HepG2 (cell line): ENCODE data around the gene DHRS1. TPM values are rescaled to one million over a fixed set of nuclear protein-coding genes. Genes with fewer than 3 reads are reported as not detected.

ENCODE experiments used
- ATF7 ChIP-seq, 2 experiments: fragments of 450-650 bp in 1 of 2; sonication (generic) in 1 of 2; formaldehyde crosslinking in 1 of 2; IDR thresholded peaks; 2 replicates each; pipeline versions ENCODE4 v1.4.0 to v1.6.1; 2016 to 2020; ENCODE audit warnings: antibody characterized with exemption in 1 of 2, mild to moderate bottlenecking in 1 of 2, missing genetic modification reagents in 1 of 2
- BCL6 ChIP-seq: IDR thresholded peaks from 2 replicates; pipeline ENCODE4 v1.6.1; 2016; ENCODE audit warnings: missing genetic modification reagents, missing compliant biosample characterization
- KAT8 ChIP-seq: IDR thresholded peaks from 2 replicates; pipeline ENCODE4 v1.6.1; 2016; ENCODE audit warnings: missing genetic modification reagents, missing compliant biosample characterization
- NFATC3 ChIP-seq: sonication (generic); formaldehyde crosslinking; IDR thresholded peaks from 2 replicates; pipeline ENCODE4 v1.5.1; 2020; ENCODE audit warnings: mild to moderate bottlenecking, missing genetic modification reagents
- NFRKB ChIP-seq: fragments of 450-650 bp; IDR thresholded peaks from 2 replicates; pipeline ENCODE4 v1.6.1; 2017
- NRL ChIP-seq: sonication (generic); formaldehyde crosslinking; IDR thresholded peaks from 2 replicates; pipeline ENCODE4 v1.5.0; 2020; ENCODE audit warnings: missing genetic modification reagents, mild to moderate bottlenecking, moderate library complexity, borderline replicate concordance
- PRMT3 ChIP-seq: sonication (generic); formaldehyde crosslinking; IDR thresholded peaks from 2 replicates; pipeline ENCODE4 v1.8.1; 2022; ENCODE audit warnings: low read depth, mild to moderate bottlenecking, moderate library complexity, missing genetic modification reagents, borderline replicate concordance
- SUZ12 ChIP-seq: fragments of 150-350 bp; IDR thresholded peaks from 2 replicates; pipeline ENCODE4 v1.6.1; 2014; ENCODE audit warnings: low read depth, low read length
- ZBTB10 ChIP-seq: sonication (generic); formaldehyde crosslinking; IDR thresholded peaks from 2 replicates; pipeline ENCODE4 v1.4.0; 2020; ENCODE audit warnings: missing genetic modification reagents, borderline replicate concordance
- ZNF225 ChIP-seq: sonication (generic); formaldehyde crosslinking; IDR thresholded peaks from 2 replicates; pipeline ENCODE4 v1.4.0; 2020; ENCODE audit warnings: mild to moderate bottlenecking, missing genetic modification reagents
- ZNF232 ChIP-seq: sonication (generic); formaldehyde crosslinking; IDR thresholded peaks from 2 replicates; pipeline ENCODE4 v1.4.0; 2020; ENCODE audit warnings: missing genetic modification reagents, borderline replicate concordance
- ZNF383 ChIP-seq: sonication (generic); formaldehyde crosslinking; IDR thresholded peaks from 2 replicates; pipeline ENCODE4 v1.4.0; 2020; ENCODE audit warnings: missing genetic modification reagents, mild to moderate bottlenecking, borderline replicate concordance
- ZNF549 ChIP-seq: sonication (generic); formaldehyde crosslinking; IDR thresholded peaks from 2 replicates; pipeline ENCODE4 v1.5.0; 2020; ENCODE audit warnings: missing genetic modification reagents
- ZNF704 ChIP-seq: sonication (generic); formaldehyde crosslinking; IDR thresholded peaks from 2 replicates; pipeline ENCODE4 v1.8.1; 2023; ENCODE audit warnings: mild to moderate bottlenecking, inconsistent platforms, moderate library complexity, missing genetic modification reagents, borderline replicate concordance
- ZNF83 ChIP-seq: sonication (generic); formaldehyde crosslinking; IDR thresholded peaks from 2 replicates; pipeline ENCODE4 v1.4.0; 2020; ENCODE audit warnings: missing genetic modification reagents, mild to moderate bottlenecking, borderline replicate concordance
- polyA plus RNA-seq, 8 experiments: library from polyadenylated mRNA; depleted of rRNA in 3 of 8; stranded (reverse) in 7 of 8; unstranded in 1 of 8; fragments of >200 nt; fragmentation: Illumina TruSeq in 4 of 8; extraction: Trizol in 4 of 8; gene quantifications; 2 replicates each; pipeline versions ENCODE4 v1.2.1 to v1.2.3, GENCODE V29; 2011 to 2016; ENCODE audit warnings: low read depth in 4 of 8, missing spikeins in 1 of 8, mixed read lengths in 1 of 8; ENCODE audit not compliant: insufficient read depth in 1 of 8
- total RNA-seq, 5 experiments: library from RNA; depleted of rRNA; stranded (reverse); fragments of >200 nt; fragmentation: Illumina TruSeq; extraction: Trizol; gene quantifications; 2 replicates each; pipeline ENCODE4 v1.2.3, GENCODE V29; 2016; ENCODE audit warnings: low read depth in 1 of 5
- TF ChIP-seq, protein P1 (sequence below): sonication (generic); formaldehyde crosslinking; IDR thresholded peaks from 2 replicates; pipeline ENCODE4 v1.5.0; 2020; ENCODE audit warnings: mild to moderate bottlenecking, missing genetic modification reagents
- TF ChIP-seq, protein P2 (sequence below): sonication (generic); formaldehyde crosslinking; IDR thresholded peaks from 2 replicates; pipeline ENCODE4 v1.4.0; 2020; ENCODE audit warnings: missing genetic modification reagents

Gene DHRS1
- total and polyA plus RNA-seq, 2 of the 13 experiments (the other 11 are each of a cell fraction or from before 2014, with no cell fraction given): 49.8 to 60.8 TPM

DNA sequence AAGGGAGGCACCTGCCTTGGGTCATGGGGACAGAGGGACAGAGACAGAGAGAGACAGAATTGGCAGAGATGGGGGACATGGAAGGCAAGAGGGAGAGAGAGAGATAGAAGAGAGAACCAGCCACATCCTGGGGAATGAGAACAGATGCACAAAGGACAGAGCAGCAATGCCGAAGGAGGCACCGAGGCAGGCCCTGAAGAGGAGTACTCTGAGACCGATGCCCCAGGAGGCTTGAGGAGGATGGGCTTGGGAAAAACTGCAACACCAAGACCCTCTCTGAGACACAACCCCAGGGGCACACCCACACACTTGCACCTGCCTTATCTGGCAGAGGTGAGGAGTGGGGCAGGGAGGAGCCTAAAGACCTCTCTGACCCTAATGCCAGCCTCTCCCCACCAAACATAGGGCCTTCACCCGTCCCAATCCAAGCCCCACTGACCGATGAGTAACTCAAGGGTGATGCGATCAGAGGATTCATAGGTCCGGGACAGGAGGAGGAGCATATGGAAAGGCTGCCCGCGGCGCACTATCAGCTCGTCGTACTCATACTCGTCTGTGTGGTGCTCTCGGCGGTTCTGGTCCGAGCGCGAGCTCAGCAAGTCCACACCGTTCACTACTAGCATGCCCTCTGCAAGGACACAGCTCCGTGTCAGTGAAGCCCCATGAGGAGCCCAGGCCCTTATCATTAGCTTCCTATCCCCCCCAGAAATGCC is 38.2 kb downstream of the DHRS1 start (continued):
- no peak for TF ChIP-seq ZBTB10 (CRISPR knock-in tag)
- no peak for TF ChIP-seq ZNF549 (CRISPR knock-in tag)
- TF ChIP-seq ZNF383 (CRISPR knock-in tag): no peak
- no peak for TF ChIP-seq BCL6 (CRISPR knock-in tag)
- no peak for TF ChIP-seq ZNF232 (CRISPR knock-in tag)
- TF ChIP-seq NFATC3 (CRISPR knock-in tag): no peak
- TF ChIP-seq ZNF704 (CRISPR knock-in tag): 0 out of 2 replicates have a peak, but pooled peaks have one; percentile 19
- TF ChIP-seq SUZ12: no peak
- peak; percentile 62; the same call in 1 of the 2 replicates for TF ChIP-seq ZNF83 (CRISPR knock-in tag)
- no peak for TF ChIP-seq ATF7 (IDR thresholded peaks at IDR 0.05)
- peak; percentile 33; the same call in 1 of the 2 replicates for TF ChIP-seq ATF7 (CRISPR knock-in tag; IDR thresholded peaks at IDR 0.05)
- TF ChIP-seq, protein P1, sequence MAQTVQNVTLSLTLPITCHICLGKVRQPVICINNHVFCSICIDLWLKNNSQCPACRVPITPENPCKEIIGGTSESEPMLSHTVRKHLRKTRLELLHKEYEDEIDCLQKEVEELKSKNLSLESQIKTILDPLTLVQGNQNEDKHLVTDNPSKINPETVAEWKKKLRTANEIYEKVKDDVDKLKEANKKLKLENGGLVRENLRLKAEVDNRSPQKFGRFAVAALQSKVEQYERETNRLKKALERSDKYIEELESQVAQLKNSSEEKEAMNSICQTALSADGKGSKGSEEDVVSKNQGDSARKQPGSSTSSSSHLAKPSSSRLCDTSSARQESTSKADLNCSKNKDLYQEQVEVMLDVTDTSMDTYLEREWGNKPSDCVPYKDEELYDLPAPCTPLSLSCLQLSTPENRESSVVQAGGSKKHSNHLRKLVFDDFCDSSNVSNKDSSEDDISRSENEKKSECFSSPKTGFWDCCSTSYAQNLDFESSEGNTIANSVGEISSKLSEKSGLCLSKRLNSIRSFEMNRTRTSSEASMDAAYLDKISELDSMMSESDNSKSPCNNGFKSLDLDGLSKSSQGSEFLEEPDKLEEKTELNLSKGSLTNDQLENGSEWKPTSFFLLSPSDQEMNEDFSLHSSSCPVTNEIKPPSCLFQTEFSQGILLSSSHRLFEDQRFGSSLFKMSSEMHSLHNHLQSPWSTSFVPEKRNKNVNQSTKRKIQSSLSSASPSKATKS (CRISPR knock-in tag): no peak
- 0 out of 2 replicates have a peak, but pooled peaks have one; percentile 2 for TF ChIP-seq NRL
- TF ChIP-seq, protein P2, sequence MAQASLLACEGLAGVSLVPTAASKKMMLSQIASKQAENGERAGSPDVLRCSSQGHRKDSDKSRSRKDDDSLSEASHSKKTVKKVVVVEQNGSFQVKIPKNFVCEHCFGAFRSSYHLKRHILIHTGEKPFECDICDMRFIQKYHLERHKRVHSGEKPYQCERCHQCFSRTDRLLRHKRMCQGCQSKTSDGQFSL (CRISPR knock-in tag): no peak
- TF ChIP-seq PRMT3 (CRISPR knock-in tag): no peak
- TF ChIP-seq KAT8 (CRISPR knock-in tag): no peak
- peak; percentile 15; the same call in 1 of the 2 replicates for TF ChIP-seq NFRKB
- TF ChIP-seq ZNF225: 0 out of 2 replicates have a peak, but pooled peaks have one; percentile 32
